ENCODE measurements around the gene C1orf35.

The C1orf35 gene

DNA sequence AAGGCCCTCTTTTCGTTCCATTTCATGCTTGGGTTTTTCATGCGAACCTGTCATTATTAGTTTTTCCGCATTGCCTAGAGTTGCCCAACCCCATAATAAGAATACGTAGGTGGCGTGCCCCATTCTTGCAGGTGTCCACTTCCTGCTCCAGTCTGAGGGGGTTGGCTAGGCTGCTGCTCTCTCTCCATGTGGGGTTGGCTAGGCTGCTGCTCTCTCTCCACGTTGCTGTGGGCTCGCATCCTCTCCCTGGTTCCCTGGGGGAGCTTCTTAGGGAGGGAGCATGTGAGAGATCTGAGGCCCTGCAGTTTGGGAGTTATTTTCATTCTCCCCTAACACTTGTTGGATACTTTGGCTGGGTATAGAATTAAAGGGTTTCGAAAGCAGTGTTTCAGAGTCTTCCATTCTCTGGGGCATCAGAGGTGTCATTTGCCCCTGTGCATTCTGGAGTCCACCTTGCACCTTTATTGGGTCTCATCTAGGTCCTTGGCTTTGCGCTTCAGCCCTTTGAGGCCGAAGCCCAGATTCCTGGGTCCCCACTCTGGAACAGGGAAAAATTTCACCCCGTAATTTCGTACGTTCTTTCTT, 8.6 kb downstream of the C1orf35 start:
- TF ChIP-seq, protein P1, sequence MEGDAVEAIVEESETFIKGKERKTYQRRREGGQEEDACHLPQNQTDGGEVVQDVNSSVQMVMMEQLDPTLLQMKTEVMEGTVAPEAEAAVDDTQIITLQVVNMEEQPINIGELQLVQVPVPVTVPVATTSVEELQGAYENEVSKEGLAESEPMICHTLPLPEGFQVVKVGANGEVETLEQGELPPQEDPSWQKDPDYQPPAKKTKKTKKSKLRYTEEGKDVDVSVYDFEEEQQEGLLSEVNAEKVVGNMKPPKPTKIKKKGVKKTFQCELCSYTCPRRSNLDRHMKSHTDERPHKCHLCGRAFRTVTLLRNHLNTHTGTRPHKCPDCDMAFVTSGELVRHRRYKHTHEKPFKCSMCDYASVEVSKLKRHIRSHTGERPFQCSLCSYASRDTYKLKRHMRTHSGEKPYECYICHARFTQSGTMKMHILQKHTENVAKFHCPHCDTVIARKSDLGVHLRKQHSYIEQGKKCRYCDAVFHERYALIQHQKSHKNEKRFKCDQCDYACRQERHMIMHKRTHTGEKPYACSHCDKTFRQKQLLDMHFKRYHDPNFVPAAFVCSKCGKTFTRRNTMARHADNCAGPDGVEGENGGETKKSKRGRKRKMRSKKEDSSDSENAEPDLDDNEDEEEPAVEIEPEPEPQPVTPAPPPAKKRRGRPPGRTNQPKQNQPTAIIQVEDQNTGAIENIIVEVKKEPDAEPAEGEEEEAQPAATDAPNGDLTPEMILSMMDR (IDR thresholded peaks at IDR 0.05; ENCODE audit: low read length), result no peak
- TF ChIP-seq EZH2 (optimal IDR thresholded peaks at IDR 0.05; ENCODE audit: low read depth, low read length) (no peak), EZH2phosphoT487 (IDR thresholded peaks at IDR 0.05; ENCODE audit: low read length) (no peak)
- H3K79me2 ChIP-seq (ENCODE audit: low read length), result peaks cover 100% of the 10 kb centered on the region
- no peaks in the 10 kb centered on the region for H3K9me2 ChIP-seq (replicated peaks; ENCODE audit: insufficient read depth, low read length)
- H3K4me2 ChIP-seq (ENCODE audit: low read depth, low read length), result no peak overlapping the region
- H3K9me3 ChIP-seq (replicated peaks; ENCODE audit: insufficient read depth, low read length), result no peaks in the 10 kb centered on the region
- no peak for DNase-seq
- H2AFZ ChIP-seq (ENCODE audit: low read length), result no peak overlapping the region
- peaks cover 40% of the 10 kb centered on the region for H3K36me3 ChIP-seq (replicated peaks; ENCODE audit: insufficient read depth, low read length)
- H3F3A ChIP-seq (ENCODE audit: insufficient read depth, low read length), result peaks cover 45% of the 10 kb centered on the region
- no peak overlapping the region for H3K4me3 ChIP-seq (ENCODE audit: low read length)
- H3K27ac ChIP-seq (ENCODE audit: low read length), result no peak overlapping the region
- no peaks in the 10 kb centered on the region for H3K27me3 ChIP-seq (replicated peaks; ENCODE audit: insufficient read depth, low read length)
- H3K9ac ChIP-seq (ENCODE audit: low read length), result no peak overlapping the region
- H4K20me1 ChIP-seq (ENCODE audit: insufficient read depth, low read length), result peaks cover 100% of the 10 kb centered on the region
- peaks cover 22% of the 10 kb centered on the region for H3K4me1 ChIP-seq (ENCODE audit: low read length)

DNA sequence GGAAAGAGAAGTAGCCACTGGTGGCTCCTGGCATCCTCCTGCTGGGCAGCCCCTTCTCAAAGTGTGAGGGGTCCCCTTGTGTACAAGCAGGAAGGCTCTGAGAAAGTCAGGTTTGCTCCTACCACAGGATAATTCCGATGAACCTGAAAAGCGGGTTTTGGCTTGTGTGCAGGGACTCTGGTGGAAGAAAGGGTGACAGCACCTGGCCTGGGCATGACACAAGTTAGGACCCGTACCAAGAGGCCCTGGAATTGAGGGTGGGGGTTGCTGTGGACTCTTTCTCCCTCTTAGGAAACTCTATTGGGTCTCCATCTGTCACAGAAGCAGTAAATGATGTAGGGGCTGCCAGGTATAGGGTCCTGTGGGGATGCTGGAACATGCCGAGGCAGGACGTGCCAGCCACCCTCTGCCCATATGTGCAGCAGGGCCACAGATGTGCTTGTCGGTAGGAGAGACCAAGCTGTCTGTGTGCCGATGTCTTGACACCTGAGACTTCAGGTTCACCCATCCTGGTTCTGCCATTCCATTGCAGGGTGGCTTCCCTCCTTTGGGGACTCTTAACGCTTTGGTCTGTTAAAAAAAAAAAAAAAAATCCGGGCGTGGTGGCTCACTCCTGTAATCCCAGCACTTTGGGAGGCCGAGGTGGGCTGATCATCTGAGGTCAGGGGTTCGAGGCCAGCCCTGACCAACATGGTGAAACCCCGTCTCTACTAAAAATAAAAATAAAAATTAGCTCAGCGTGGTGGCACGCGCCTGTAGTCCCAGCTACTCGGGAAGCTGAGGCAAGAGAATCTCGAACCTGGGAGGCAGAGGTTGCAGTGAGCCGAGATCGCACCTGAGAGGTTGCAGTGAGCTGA, 9.8 kb downstream of the C1orf35 start:
- H3K9me3 ChIP-seq (replicated peaks; ENCODE audit: insufficient read depth, low read length), result no peaks in the 10 kb centered on the region
- H3K79me2 ChIP-seq (ENCODE audit: low read length), result peaks cover 100% of the 10 kb centered on the region
- peaks cover 35% of the 10 kb centered on the region for H3K4me1 ChIP-seq (ENCODE audit: low read length)
- H3K9ac ChIP-seq (ENCODE audit: low read length), result no peak overlapping the region
- DNase-seq, result no peak
- H3K4me3 ChIP-seq (ENCODE audit: low read length), result no peak overlapping the region
- H3F3A ChIP-seq (ENCODE audit: insufficient read depth, low read length), result peaks cover 47% of the 10 kb centered on the region
- H3K27me3 ChIP-seq (replicated peaks; ENCODE audit: insufficient read depth, low read length), result no peaks in the 10 kb centered on the region
- TF ChIP-seq EZH2 (optimal IDR thresholded peaks at IDR 0.05; ENCODE audit: low read depth, low read length), result no peak
- no peak for TF ChIP-seq EZH2phosphoT487 (IDR thresholded peaks at IDR 0.05; ENCODE audit: low read length)
- TF ChIP-seq, protein P1 (IDR thresholded peaks at IDR 0.05; ENCODE audit: low read length), result no peak
- no peak overlapping the region for H3K4me2 ChIP-seq (ENCODE audit: low read depth, low read length)
- H3K27ac ChIP-seq (ENCODE audit: low read length), result no peak overlapping the region
- peaks cover 100% of the 10 kb centered on the region for H4K20me1 ChIP-seq (ENCODE audit: insufficient read depth, low read length)
- no peaks in the 10 kb centered on the region for H3K9me2 ChIP-seq (replicated peaks; ENCODE audit: insufficient read depth, low read length)
- no peak overlapping the region for H2AFZ ChIP-seq (ENCODE audit: low read length)
- peaks cover 28% of the 10 kb centered on the region for H3K36me3 ChIP-seq (replicated peaks; ENCODE audit: insufficient read depth, low read length)

DNA sequence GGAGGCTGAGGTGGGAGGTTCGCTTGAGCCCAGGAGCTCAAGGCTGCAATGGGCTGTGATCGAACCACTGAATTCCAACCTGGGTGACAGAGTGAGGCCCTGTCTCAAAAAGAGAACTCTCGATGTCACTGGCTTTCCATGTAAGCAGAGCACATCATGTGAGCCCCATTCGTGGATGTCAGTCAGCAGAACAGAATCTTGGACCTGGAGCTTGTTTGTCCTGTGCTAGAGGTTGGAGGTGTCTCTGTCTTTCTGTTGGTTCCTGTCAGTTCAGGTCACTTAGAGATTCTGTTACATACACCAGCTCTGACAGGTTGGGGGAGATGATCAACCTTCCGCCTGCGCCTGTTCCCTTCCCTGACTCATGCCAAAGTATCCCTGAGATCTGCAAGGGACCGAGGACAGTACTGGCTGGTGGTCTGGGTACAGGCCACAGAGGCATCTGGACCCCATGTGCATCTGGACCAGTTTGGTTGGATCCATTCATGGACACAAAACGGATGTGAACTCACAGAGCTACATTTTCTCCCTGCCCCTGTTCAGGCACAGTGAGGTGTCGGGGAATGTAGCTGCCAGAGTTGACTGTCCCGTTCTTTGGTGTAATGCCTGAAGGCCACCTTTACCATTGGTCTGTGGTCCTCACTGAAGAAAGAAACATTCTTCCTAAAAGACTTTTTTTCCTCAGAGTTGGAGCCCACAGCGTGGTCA, 10.6 kb downstream of the C1orf35 start:
- Histone ChIP-seq H2AFZ (ENCODE audit: low read length) (no peak overlapping the region), H3K4me2 (ENCODE audit: low read depth, low read length) (no peak overlapping the region), H3K36me3 (replicated peaks; ENCODE audit: insufficient read depth, low read length) (peaks cover 24% of the 10 kb centered on the region), H3K27me3 (replicated peaks; ENCODE audit: insufficient read depth, low read length) (no peaks in the 10 kb centered on the region), H3K4me1 (ENCODE audit: low read length) (peaks cover 43% of the 10 kb centered on the region), H3K4me3 (ENCODE audit: low read length) (no peak overlapping the region), H3K9me3 (replicated peaks; ENCODE audit: insufficient read depth, low read length) (no peaks in the 10 kb centered on the region), H3K9ac (ENCODE audit: low read length) (no peak overlapping the region), H3F3A (ENCODE audit: insufficient read depth, low read length) (peaks cover 48% of the 10 kb centered on the region), H3K27ac (ENCODE audit: low read length) (no peak overlapping the region), H3K79me2 (ENCODE audit: low read length) (peaks cover 100% of the 10 kb centered on the region), H3K9me2 (replicated peaks; ENCODE audit: insufficient read depth, low read length) (no peaks in the 10 kb centered on the region), H4K20me1 (ENCODE audit: insufficient read depth, low read length) (peaks cover 100% of the 10 kb centered on the region)
- no peak for DNase-seq
- TF ChIP-seq, protein P1 (IDR thresholded peaks at IDR 0.05; ENCODE audit: low read length), result no peak
- no peak for TF ChIP-seq EZH2phosphoT487 (IDR thresholded peaks at IDR 0.05; ENCODE audit: low read length)
- no peak for TF ChIP-seq EZH2 (optimal IDR thresholded peaks at IDR 0.05; ENCODE audit: low read depth, low read length)
